ENCODE results near the gene NLGN4Y. TPM values are rescaled to one million over a fixed set of nuclear protein-coding genes. Genes with fewer than 3 reads are reported as not detected.

NLGN4Y gene
- total RNA-seq, 1 donor from 2014 or later: not detected

DNA sequence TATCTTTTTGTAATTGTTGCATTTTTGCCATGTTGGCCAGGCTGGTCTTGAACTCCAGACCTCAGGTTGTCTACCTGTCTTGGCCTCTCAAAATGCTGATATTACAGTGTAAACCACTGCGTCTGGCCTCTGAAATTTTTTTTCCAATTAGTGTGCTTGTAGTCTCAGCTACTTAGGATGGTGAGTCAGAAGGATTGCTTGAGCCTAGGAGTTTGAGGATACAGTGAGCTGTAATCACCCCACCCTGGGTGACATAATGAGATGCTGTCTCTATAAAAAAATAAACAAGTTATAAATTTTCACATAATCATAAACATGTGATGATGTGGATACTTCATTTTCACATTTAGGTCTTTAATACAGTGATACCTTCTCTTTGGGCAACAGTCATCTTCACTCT lies 154.9 kb downstream of the NLGN4Y start:
- H3K9me3 ChIP-seq (ENCODE audit: low read depth): no peaks in the 10 kb centered on the region
- no peaks in the 10 kb centered on the region for H4K20me1 ChIP-seq (ENCODE audit: low read depth)
- H3K4me1 ChIP-seq: no peaks in the 10 kb centered on the region

DNA sequence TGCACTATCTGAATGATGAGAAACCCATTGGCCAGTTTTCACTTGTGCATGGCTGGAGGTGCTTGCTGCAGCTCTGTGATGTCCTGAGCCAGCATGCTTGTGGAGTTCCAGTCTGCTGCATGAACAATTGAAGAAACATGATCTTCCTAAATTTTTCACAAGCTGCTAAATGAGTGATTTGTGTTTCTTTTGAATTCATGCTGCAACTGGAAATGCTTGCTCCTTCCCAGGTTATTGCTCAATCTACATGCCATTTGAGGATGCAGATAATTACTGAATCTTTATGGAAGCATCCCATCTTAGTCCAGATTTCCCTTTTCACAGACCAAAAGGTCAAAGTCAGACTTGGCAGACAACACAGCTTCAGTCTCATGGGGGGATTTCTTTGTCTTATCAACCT lies 170.2 kb downstream of the NLGN4Y start:
- H4K20me1 ChIP-seq (ENCODE audit: low read depth): no peaks in the 10 kb centered on the region
- Mint-ChIP-seq H3K27ac (no peak overlapping the region), H3K36me3 (no peaks in the 10 kb centered on the region), H3K27me3 (ENCODE audit: insufficient read depth, low read depth) (no peaks in the 10 kb centered on the region), H3K4me1 (no peaks in the 10 kb centered on the region), H3K4me3 (no peak overlapping the region), H3K9me3 (no peaks in the 10 kb centered on the region)
- H3K4me3 ChIP-seq: no peak overlapping the region
- H3K27ac ChIP-seq: no peak overlapping the region
- no peak overlapping the region for H2AFZ ChIP-seq (replicated peaks)
- no peak overlapping the region for H3K4me2 ChIP-seq
- H3K27me3 ChIP-seq: no peaks in the 10 kb centered on the region
- no peaks in the 10 kb centered on the region for H3K4me1 ChIP-seq
- H3K9me3 ChIP-seq (ENCODE audit: low read depth): no peaks in the 10 kb centered on the region
- no peak overlapping the region for H3K9ac ChIP-seq
- H3K79me2 ChIP-seq (ENCODE audit: low read depth): no peaks in the 10 kb centered on the region
- no peak for DNase-seq (ENCODE audit: low spot score)
- H3F3A ChIP-seq (ENCODE audit: low read depth): no peaks in the 10 kb centered on the region
- no peak for TF ChIP-seq EZH2phosphoT487 (IDR thresholded peaks at IDR 0.05)
- TF ChIP-seq, protein P1, sequence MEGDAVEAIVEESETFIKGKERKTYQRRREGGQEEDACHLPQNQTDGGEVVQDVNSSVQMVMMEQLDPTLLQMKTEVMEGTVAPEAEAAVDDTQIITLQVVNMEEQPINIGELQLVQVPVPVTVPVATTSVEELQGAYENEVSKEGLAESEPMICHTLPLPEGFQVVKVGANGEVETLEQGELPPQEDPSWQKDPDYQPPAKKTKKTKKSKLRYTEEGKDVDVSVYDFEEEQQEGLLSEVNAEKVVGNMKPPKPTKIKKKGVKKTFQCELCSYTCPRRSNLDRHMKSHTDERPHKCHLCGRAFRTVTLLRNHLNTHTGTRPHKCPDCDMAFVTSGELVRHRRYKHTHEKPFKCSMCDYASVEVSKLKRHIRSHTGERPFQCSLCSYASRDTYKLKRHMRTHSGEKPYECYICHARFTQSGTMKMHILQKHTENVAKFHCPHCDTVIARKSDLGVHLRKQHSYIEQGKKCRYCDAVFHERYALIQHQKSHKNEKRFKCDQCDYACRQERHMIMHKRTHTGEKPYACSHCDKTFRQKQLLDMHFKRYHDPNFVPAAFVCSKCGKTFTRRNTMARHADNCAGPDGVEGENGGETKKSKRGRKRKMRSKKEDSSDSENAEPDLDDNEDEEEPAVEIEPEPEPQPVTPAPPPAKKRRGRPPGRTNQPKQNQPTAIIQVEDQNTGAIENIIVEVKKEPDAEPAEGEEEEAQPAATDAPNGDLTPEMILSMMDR (IDR thresholded peaks at IDR 0.05): no peak
- no peak for TF ChIP-seq EZH2 (IDR thresholded peaks at IDR 0.05)
- H3K36me3 ChIP-seq: no peaks in the 10 kb centered on the region

More for the DNA sequence above, 154.9 kb downstream of the NLGN4Y start:
- Histone ChIP-seq H3K36me3 (no peaks in the 10 kb centered on the region), H3K4me3 (no peak overlapping the region), H3K9ac (no peak overlapping the region), H3K27ac (no peak overlapping the region), H3K27me3 (no peaks in the 10 kb centered on the region), H3K79me2 (ENCODE audit: low read depth) (no peaks in the 10 kb centered on the region), H3F3A (ENCODE audit: low read depth) (no peaks in the 10 kb centered on the region), H3K4me2 (no peak overlapping the region), H2AFZ (replicated peaks) (no peak overlapping the region)
- no peak for TF ChIP-seq EZH2phosphoT487 (IDR thresholded peaks at IDR 0.05)
- no peak for TF ChIP-seq EZH2 (IDR thresholded peaks at IDR 0.05)
- TF ChIP-seq, protein P1 (IDR thresholded peaks at IDR 0.05): no peak
- Mint-ChIP-seq H3K4me1 (no peaks in the 10 kb centered on the region), H3K27ac (no peak overlapping the region), H3K36me3 (no peaks in the 10 kb centered on the region), H3K4me3 (no peak overlapping the region), H3K9me3 (no peaks in the 10 kb centered on the region), H3K27me3 (ENCODE audit: insufficient read depth, low read depth) (no peaks in the 10 kb centered on the region)
- no peak for DNase-seq (ENCODE audit: low spot score)

DNA sequence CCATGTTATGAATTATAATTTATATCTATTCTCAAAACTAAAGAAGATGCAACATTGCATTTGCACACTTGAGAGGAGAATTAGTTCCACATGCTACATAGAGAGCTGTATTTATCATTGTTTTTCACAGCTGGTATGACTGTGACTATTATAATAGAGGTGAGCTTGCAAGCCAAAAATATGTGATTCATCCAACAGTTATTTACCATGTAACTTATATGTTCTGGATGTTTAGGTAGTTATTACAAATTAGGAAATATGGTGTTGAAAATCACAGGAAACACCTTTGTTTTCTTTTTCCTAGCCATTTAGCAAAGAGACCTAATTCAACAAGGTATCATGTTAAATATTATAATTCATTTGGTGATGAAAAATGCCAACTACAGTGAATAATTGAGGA lies 183.8 kb downstream of the NLGN4Y start:
- Mint-ChIP-seq H3K27me3 (ENCODE audit: insufficient read depth, low read depth) (no peaks in the 10 kb centered on the region), H3K36me3 (no peaks in the 10 kb centered on the region)

More for the DNA sequence above, 183.8 kb downstream of the NLGN4Y start:
- Histone ChIP-seq H3K36me3 (no peaks in the 10 kb centered on the region), H3K4me3 (no peak overlapping the region), H3F3A (ENCODE audit: low read depth) (no peaks in the 10 kb centered on the region), H3K79me2 (ENCODE audit: low read depth) (no peaks in the 10 kb centered on the region), H3K9me3 (ENCODE audit: low read depth) (no peaks in the 10 kb centered on the region), H2AFZ (replicated peaks) (no peak overlapping the region), H3K4me1 (no peaks in the 10 kb centered on the region), H3K4me2 (no peak overlapping the region), H4K20me1 (ENCODE audit: low read depth) (no peaks in the 10 kb centered on the region), H3K9ac (no peak overlapping the region), H3K27me3 (no peaks in the 10 kb centered on the region), H3K27ac (no peak overlapping the region)
- TF ChIP-seq, protein P1 (IDR thresholded peaks at IDR 0.05): no peak
- TF ChIP-seq EZH2phosphoT487 (IDR thresholded peaks at IDR 0.05): no peak
- Mint-ChIP-seq H3K27ac (no peak overlapping the region), H3K4me3 (no peak overlapping the region), H3K4me1 (no peaks in the 10 kb centered on the region), H3K9me3 (no peaks in the 10 kb centered on the region)
- no peak for DNase-seq (ENCODE audit: low spot score)

All from neural progenitor cell (in vitro differentiated cells).